ENCODE data around the gene PPIG.

GRCh38 chr2:169579044-169579443, 5.1 kb upstream of the PPIG start:
- TF ChIP-seq CTCF (conservative IDR thresholded peaks at IDR 0.05; ENCODE audit: low read depth, low read length) (no peak), EZH2phosphoT487 (IDR thresholded peaks at IDR 0.05; ENCODE audit: borderline replicate concordance, low read length) (no peak)
